Loucy (cell line): ENCODE measurements around the gene HID1.

Experiments
- CTCF ChIP-seq: fragments of 200-600 bp; sonication (generic); conservative IDR thresholded peaks from 2 replicates; pipeline ENCODE4 v1.5.1; 2014; ENCODE audit warnings: mild to moderate bottlenecking, antibody characterized with exemption, low read length
- EZH2phosphoT487 ChIP-seq: fragments of 200-600 bp; IDR thresholded peaks from 2 replicates; pipeline ENCODE4 v1.6.1; 2018; ENCODE audit warnings: antibody characterized with exemption, mild to moderate bottlenecking, moderate library complexity, borderline replicate concordance

GRCh38 chr17:74951065-74951464, 21.5 kb downstream of the HID1 start:
- TF ChIP-seq CTCF (no peak), EZH2phosphoT487 (no peak)
